HepG2 (cell line): ENCODE results near the gene GRHL1. TPM values are rescaled to one million over a fixed set of nuclear protein-coding genes. Genes with fewer than 3 reads are reported as not detected.

ENCODE experiments used
- CEBPZ ChIP-seq: IDR thresholded peaks from 2 replicates; pipeline ENCODE4 v1.6.1; 2012; ENCODE audit warnings: low read length, improper control_type of control experiment
- DMAP1 ChIP-seq: IDR thresholded peaks from 2 replicates; pipeline ENCODE4 v1.6.1; 2016
- ELF1 ChIP-seq: sonication (generic); formaldehyde crosslinking; IDR thresholded peaks from 2 replicates; pipeline ENCODE4 v1.4.0; 2020; ENCODE audit warnings: missing genetic modification reagents
- FOXA3 ChIP-seq: IDR thresholded peaks from 2 replicates; pipeline ENCODE4 v1.6.1; 2016; ENCODE audit warnings: missing genetic modification reagents, missing compliant biosample characterization
- IKZF4 ChIP-seq: sonication (generic); formaldehyde crosslinking; IDR thresholded peaks from 2 replicates; pipeline ENCODE4 v1.5.1; 2020; ENCODE audit warnings: borderline replicate concordance, mild to moderate bottlenecking, low read depth, missing genetic modification reagents; ENCODE audit errors: not compliant biosample characterization
- KDM1A ChIP-seq: IDR thresholded peaks from 2 replicates; pipeline ENCODE4 v1.6.1; 2016; ENCODE audit warnings: missing compliant biosample characterization
- RARG ChIP-seq: sonication (generic); formaldehyde crosslinking; IDR thresholded peaks from 2 replicates; pipeline ENCODE4 v1.4.0; 2020; ENCODE audit warnings: low read depth, mild to moderate bottlenecking, missing genetic modification reagents
- RXRA ChIP-seq: sonication (generic); formaldehyde crosslinking; IDR thresholded peaks from 2 replicates; pipeline ENCODE4 v1.5.1; 2020; ENCODE audit warnings: missing genetic modification reagents
- SMAD3 ChIP-seq: sonication (generic); formaldehyde crosslinking; IDR thresholded peaks from 2 replicates; pipeline ENCODE4 v1.4.0; 2020; ENCODE audit warnings: missing genetic modification reagents
- SRSF4 ChIP-seq: fragments of 200-400 bp; formaldehyde crosslinking; IDR thresholded peaks from one replicate; pipeline ENCODE4 v1.6.1; 2018; ENCODE audit warnings: mild to moderate bottlenecking, low read depth, low read length, moderate library complexity; ENCODE audit not compliant: poor library complexity, severe bottlenecking
- TFDP2 ChIP-seq: sonication (generic); formaldehyde crosslinking; IDR thresholded peaks from 2 replicates; pipeline ENCODE4 v1.4.0; 2020; ENCODE audit warnings: missing genetic modification reagents
- ZBTB33 ChIP-seq: sonication (generic); formaldehyde crosslinking; IDR thresholded peaks from 2 replicates; pipeline ENCODE4 v1.4.0; 2020; ENCODE audit warnings: missing genetic modification reagents
- ZFP36 ChIP-seq: fragments of 150-350 bp; IDR thresholded peaks from 2 replicates; pipeline ENCODE4 v1.6.1; 2018; ENCODE audit warnings: borderline replicate concordance, low read length, low read depth; ENCODE audit not compliant: partially characterized antibody
- ZMYM3 ChIP-seq: sonication (generic); formaldehyde crosslinking; IDR thresholded peaks from 2 replicates; pipeline ENCODE4 v1.5.1; 2020; ENCODE audit warnings: mild to moderate bottlenecking, missing genetic modification reagents
- ZNF335 ChIP-seq: sonication (generic); formaldehyde crosslinking; IDR thresholded peaks from 2 replicates; pipeline ENCODE4 v1.4.0; 2020; ENCODE audit warnings: missing genetic modification reagents
- ZNF460 ChIP-seq: sonication (generic); formaldehyde crosslinking; IDR thresholded peaks from 2 replicates; pipeline ENCODE4 v1.5.1; 2020; ENCODE audit warnings: missing genetic modification reagents, mild to moderate bottlenecking, borderline replicate concordance
- ZNF646 ChIP-seq: sonication (generic); formaldehyde crosslinking; IDR thresholded peaks from 2 replicates; pipeline ENCODE4 v1.9.0; 2021; ENCODE audit warnings: mild to moderate bottlenecking, missing genetic modification reagents
- polyA plus RNA-seq, 8 experiments: library from polyadenylated mRNA; depleted of rRNA in 3 of 8; stranded (reverse) in 7 of 8; unstranded in 1 of 8; fragments of >200 nt; fragmentation: Illumina TruSeq in 4 of 8; extraction: Trizol in 4 of 8; gene quantifications; 2 replicates each; pipeline versions ENCODE4 v1.2.1 to v1.2.3, GENCODE V29; 2011 to 2016; ENCODE audit warnings: low read depth in 4 of 8, missing spikeins in 1 of 8, mixed read lengths in 1 of 8; ENCODE audit not compliant: insufficient read depth in 1 of 8
- total RNA-seq, 5 experiments: library from RNA; depleted of rRNA; stranded (reverse); fragments of >200 nt; fragmentation: Illumina TruSeq; extraction: Trizol; gene quantifications; 2 replicates each; pipeline ENCODE4 v1.2.3, GENCODE V29; 2016; ENCODE audit warnings: low read depth in 1 of 5

The GRHL1 gene
- total and polyA plus RNA-seq, 2 of the 13 experiments (the other 11 are each of a cell fraction or from before 2014, with no cell fraction given) = 9.3 to 12.0 TPM

GRCh38 chr2:10043906-10044601, 92.6 kb downstream of the GRHL1 start (continued):
- no peak for TF ChIP-seq ZNF335 (CRISPR knock-in tag)
- 0 out of 2 replicates have a peak, but pooled peaks have one; percentile 36 for TF ChIP-seq DMAP1 (CRISPR knock-in tag)
- TF ChIP-seq FOXA3 (CRISPR knock-in tag) = peak; percentile 44; the same call in 1 of the 2 replicates
- no peak for TF ChIP-seq SMAD3 (CRISPR knock-in tag)
- TF ChIP-seq ZBTB33 (CRISPR knock-in tag) = peak; percentile 98
- no peak for TF ChIP-seq RARG (CRISPR knock-in tag)
- no peak for TF ChIP-seq ZNF646 (CRISPR knock-in tag)
- TF ChIP-seq ZMYM3 = no peak
- TF ChIP-seq KDM1A = no peak
- TF ChIP-seq ELF1 = no peak
- TF ChIP-seq SRSF4 = no peak
- TF ChIP-seq CEBPZ = no peak
- TF ChIP-seq ZNF460 (CRISPR knock-in tag) = no peak
- TF ChIP-seq RXRA (CRISPR knock-in tag) = no peak; the same call in 1 of the 2 replicates
- no peak for TF ChIP-seq IKZF4 (CRISPR knock-in tag)
- TF ChIP-seq TFDP2 (CRISPR knock-in tag) = peak; percentile 94
- TF ChIP-seq ZFP36 = no peak
